ENCODE results near the gene INAVA.
"Not testable (repeated sequence)": the region's sequence is repeated elsewhere in the genome, so short reads cannot be mapped to it uniquely, and the experiment has no call there.

INAVA gene

GRCh38 chr1:200923601-200924000, 28.9 kb downstream of the INAVA start:
- DNase-seq = no peak

- DNase-seq = no peak
These were observed 31.1 kb downstream of the INAVA start for GRCh38 chr1:200925831-200926230.

- DNase-seq = no peak
These were observed 35.0 kb downstream of the INAVA start for GRCh38 chr1:200929530-200930278.

- DNase-seq = not testable (repeated sequence)
These were observed 35.6 kb downstream of the INAVA start for GRCh38 chr1:200930285-200930684.

GRCh38 chr1:200931776-200932175, 37.1 kb downstream of the INAVA start:
- DNase-seq = no peak

GRCh38 chr1:200934676-200935245, 40.1 kb downstream of the INAVA start:
- no peak for DNase-seq

- not testable (repeated sequence) for DNase-seq
These were observed 40.7 kb downstream of the INAVA start for GRCh38 chr1:200935286-200935962.

- DNase-seq = no peak
These were observed 44.3 kb downstream of the INAVA start for GRCh38 chr1:200938955-200939354.

- DNase-seq = no peak
These were observed 50.4 kb downstream of the INAVA start for GRCh38 chr1:200945111-200945510.

- DNase-seq = no peak
These were observed 52.4 kb downstream of the INAVA start for GRCh38 chr1:200947059-200947566.

GRCh38 chr1:200949626-200950025, 54.9 kb downstream of the INAVA start:
- no peak for DNase-seq

- DNase-seq = no peak
These were observed 56.3 kb downstream of the INAVA start for GRCh38 chr1:200951016-200951415.

- no peak for DNase-seq
These were observed 59.7 kb downstream of the INAVA start for GRCh38 chr1:200954434-200954833.

- no peak for DNase-seq
These were observed 63.9 kb downstream of the INAVA start for GRCh38 chr1:200958597-200958996.

- no peak for DNase-seq
These were observed 64.8 kb downstream of the INAVA start for GRCh38 chr1:200959411-200959921.

- no peak for DNase-seq
These were observed 65.7 kb downstream of the INAVA start for GRCh38 chr1:200960236-200960947.

- no peak for DNase-seq
These were observed 66.2 kb downstream of the INAVA start for GRCh38 chr1:200960948-200961340.

GRCh38 chr1:200962151-200962550, 67.5 kb downstream of the INAVA start:
- DNase-seq = not testable (repeated sequence)

GRCh38 chr1:200962631-200963030, 67.9 kb downstream of the INAVA start:
- DNase-seq = no peak

- no peak for DNase-seq
These were observed 68.4 kb downstream of the INAVA start for GRCh38 chr1:200963076-200963475.

GRCh38 chr1:200963888-200964287, 69.2 kb downstream of the INAVA start:
- DNase-seq = not testable (repeated sequence)
